NCI-H446 (cell line): ENCODE measurements around the gene ZNF679.
"Not testable (repeated sequence)": the region's sequence is repeated elsewhere in the genome, so short reads cannot be mapped to it uniquely, and the experiment has no call there.

Experiments
- DNase-seq, 2 experiments: peaks; one replicate each; lab custom pipeline; 2025; lab: John Stamatoyannopoulos, UW

ZNF679 gene

DNA sequence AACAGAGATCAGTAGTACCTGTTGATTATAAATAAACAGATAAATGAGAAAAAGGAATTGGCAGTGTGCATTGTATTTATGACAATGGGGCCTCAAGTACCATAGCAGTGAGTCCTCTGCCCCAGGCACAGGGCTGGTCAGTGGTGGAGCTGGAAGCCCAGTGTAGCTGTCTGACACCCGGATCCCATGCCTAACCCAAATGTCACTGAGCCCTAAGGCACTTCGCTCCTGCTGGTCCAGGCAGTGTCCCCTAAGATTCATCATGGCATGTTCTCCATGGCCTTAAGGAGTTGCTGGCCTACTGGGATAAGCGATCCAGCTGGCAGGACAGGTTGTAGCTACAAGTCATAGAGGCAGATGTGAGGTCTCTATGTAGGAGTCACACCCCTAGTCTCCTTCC lies 82.2 kb downstream of the ZNF679 start:
- DNase-seq = no peak

DNA sequence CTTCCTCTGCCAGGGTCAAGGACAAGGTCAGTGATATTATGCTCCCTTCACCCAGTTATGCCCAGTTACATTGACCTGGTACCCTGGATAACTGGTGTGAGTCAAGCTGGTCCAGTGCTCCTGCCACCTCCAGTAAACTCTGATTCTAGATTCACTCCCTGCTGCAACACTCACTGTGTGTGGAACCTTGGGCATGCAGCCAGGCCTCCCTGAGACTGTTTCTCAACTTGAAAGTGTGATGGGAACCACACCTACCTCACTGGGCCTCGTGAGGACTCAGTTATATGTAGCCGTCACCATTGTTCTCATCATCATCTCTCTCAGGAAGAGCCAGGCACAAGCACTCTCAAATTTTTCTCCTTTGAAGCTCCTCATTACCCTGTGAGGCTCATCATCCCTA lies 84.6 kb downstream of the ZNF679 start:
- DNase-seq = no peak

DNA sequence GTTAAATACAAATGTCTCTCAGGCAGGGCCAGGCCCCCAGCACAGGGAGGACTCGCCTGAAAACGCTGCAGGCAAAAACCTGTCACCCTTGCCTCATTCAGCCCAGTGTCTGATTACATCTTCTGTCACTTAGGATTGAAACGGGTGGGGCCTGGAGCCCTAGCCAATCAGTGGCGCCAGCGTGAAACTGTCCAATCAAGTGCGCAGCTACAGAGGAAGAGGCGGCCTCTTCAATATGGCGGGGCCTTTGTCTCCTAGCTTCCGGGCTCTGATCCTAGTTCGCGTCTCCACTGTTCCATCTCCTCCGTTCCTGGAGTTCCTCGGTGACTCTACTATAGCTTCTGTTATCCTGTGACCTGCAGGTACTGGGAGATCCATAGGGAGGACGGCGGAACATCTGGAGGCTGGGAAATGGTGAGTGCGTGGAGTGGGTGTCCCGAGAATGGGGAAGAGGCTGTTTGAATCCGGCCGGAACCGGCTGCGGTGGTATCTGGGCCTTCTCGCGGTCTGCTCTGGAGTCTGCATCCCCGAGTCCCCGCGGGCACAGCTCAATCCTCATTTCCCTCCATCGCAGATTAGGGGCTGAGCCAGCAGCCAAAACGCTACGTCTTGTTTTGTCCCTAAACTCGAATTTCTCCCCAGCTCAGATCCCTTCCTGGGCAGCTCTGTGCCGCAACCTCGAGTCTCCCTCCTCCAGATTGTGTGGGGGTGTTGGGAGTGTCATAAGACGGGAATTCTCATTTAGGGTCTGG lies 85.6 kb downstream of the ZNF679 start, which contains the start of gene ZNF736:
ZNF736 (plus strand) TSS at position 222 of the 752 bp plus-strand sequence; CDS start at position 412, 190 bp downstream.
- DNase-seq = peak in 1 of 2 experiments; percentile 53

DNA sequence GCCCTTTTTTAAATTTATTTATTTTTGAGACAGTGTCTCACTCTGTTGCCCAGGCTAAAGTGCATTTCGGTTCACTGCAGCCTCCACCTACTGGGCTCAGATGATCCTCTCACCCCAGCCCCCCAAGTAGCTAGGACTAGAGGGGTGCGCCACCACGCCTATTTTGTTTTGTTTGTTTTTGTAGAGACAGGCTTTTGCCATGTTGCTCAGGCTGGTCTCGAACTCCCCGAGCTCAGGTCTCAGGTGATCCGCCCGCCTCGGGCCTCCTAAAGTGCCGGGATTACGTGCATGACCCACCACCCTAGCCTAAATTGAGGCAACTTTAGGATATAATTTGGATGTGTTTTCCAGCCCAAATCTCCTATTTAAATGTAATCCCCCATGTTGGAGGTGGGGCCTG lies 86.3 kb downstream of the ZNF679 start:
- DNase-seq = no peak

DNA sequence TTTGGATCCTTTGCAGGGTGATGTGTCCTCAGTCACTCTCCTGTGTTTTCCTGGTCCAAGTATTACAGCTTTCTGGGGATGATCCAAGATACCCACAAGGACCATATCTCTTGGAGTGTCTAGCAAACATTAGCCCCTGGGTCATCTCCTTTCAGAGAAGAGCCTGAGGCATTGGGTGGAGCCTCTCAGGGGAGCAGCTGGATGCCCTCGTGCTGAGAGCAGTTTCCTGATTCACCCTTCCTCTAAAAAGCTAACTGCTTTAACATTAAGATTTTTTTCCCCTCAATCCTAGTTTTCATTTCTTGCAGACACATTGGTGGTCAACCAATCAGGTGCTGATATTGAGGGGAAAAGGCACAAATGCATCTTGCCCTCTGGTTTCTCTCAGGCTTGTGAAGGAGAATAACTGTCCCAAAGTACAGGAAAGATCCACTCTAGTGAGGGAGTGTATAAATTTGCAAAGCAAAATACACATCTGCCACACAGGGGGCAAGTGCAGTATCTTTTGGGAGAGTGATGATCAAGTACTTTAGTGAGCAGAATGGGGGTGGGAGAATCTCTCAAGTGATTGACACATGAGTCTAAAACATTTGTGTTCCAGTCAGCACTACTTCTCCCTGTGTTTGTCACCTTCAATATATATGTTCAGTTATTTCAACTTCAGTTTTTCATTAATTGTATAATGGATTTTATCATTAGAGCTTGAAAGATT lies 87.9 kb downstream of the ZNF679 start:
- DNase-seq = not testable (repeated sequence)
